Lung microvascular endothelial cell (primary cell): ENCODE measurements around the gene CYLD. TPM values are rescaled to one million over a fixed set of nuclear protein-coding genes. Genes with fewer than 3 reads are reported as not detected.

ENCODE experiments used
- DNase-seq, 2 donors: peaks; one replicate each; pipeline versions ENCODE4 v3.0.0 to v3.0.0-alpha.2; 2010; ENCODE audit warnings: low read depth in 2 of 2
- total RNA-seq: library from RNA; depleted of rRNA; stranded (reverse); fragments of >200 nt; gene quantifications from 2 replicates; pipeline ENCODE4 v1.2.1, GENCODE V29; 2014

CYLD gene
- total RNA-seq, 1 donor from 2014 or later, result 32.1 TPM

DNA sequence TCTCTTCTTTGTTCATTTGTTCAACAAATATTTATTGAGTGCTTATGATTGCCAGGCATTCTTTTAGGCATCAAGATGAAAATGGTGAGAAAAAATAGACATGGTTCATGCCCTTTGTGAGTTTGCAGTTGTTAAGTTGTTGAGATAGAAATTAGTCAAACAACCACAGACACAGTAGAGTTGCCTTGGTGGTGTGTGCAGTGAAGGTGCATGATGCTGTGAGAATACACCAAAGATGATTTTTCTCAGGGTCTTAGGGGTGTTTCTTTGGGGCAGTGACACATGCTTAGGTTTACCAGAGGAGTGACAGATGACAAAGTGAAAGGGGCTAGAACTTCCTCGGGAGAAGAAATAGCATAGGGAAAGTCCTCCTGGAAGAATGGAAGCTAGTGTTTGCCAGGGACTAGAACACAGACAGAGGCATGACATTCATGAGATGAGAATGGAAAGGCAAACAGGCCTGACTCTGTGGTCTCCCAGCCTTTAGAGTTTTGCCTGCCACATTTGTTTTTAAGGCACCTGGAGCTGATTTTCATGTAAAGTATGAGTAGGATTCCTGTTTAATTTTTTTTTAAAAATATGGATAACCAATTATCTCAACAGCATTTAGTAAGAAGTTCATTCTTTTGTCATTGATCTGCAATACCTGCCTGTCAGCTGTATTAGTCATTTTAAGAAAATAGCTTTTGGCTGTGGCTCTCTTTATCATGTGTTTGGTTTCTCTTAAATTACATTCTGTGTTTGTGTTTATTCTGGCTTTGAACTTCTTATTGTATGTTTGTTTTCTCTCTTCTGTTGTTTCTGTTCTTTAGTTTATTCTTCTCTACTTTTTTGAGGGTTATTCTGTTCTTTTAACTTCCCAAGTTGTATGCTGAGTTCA, 36.6 kb downstream of the CYLD start:
- no peak for DNase-seq

GRCh38 chr16:50781043-50781442, 39.2 kb downstream of the CYLD start:
- no peak for DNase-seq

DNA sequence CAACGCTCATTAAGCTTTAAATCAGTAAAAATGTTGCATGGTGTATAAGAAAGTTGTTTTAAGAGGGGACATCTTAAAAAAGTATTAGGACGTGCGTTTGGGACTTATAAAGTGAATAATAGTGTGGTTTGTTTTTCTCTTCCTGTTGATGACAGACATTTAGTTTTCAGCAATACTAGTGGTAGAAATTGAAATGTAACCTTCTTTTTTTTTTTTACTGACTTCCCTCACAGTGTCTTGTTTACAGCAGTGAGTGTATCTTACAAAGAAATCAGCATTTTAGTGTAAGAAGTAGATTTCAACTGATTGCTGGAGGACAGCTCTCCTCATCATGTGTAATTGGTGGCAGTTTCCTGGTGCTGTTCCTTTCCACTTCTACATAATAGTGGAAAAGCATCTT, 39.6 kb downstream of the CYLD start:
- DNase-seq, result no peak

DNA sequence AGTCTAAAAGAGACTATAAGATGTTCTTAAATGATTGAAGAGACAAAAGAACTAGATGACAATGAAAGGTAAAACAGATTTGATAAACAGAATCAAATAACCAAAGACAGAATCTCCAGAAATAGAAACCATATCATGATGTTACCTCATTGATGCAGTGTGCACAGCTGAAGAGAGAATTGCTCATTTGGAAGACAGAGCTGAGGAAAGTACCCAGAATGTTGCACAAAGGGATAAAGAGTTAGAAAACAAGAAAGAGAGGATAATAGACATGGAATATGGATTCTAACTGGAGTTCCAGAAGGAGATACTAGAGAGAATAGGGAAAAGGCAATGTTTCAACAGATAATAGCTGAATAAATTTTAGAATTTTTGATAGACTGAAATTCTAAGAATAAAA, 47.9 kb downstream of the CYLD start:
- no peak for DNase-seq

- DNase-seq, result no peak
Measured at GRCh38 chr16:50791522-50791921, 49.6 kb downstream of the CYLD start.

DNA sequence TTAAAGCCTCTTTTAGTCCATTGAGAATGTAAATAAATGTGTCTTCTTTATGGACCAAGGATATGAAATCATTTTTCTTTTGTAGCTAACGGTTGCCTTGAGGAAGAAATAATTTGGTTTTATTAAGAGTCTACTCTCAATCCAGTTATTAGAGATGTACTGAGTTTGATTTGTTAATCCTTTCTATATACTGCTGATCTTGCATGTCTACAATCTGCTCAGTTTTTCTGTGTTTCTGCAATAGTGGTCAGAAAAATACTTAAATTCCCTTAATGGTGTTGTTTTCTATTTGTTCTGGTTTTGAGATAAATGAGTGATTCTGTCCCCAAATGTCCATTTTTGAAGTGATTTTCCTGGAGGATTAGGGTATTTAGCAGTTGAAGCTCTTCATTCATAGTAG, 54.9 kb downstream of the CYLD start:
- DNase-seq, result no peak

- DNase-seq, result no peak
Measured at GRCh38 chr16:50797456-50797855, 55.6 kb downstream of the CYLD start.

GRCh38 chr16:50800074-50800473, 58.2 kb downstream of the CYLD start:
- no peak for DNase-seq

- DNase-seq, result no peak
Measured at GRCh38 chr16:50801036-50801435, 59.1 kb downstream of the CYLD start.

- no peak for DNase-seq
Measured at GRCh38 chr16:50802000-50802399, 60.1 kb downstream of the CYLD start.

DNA sequence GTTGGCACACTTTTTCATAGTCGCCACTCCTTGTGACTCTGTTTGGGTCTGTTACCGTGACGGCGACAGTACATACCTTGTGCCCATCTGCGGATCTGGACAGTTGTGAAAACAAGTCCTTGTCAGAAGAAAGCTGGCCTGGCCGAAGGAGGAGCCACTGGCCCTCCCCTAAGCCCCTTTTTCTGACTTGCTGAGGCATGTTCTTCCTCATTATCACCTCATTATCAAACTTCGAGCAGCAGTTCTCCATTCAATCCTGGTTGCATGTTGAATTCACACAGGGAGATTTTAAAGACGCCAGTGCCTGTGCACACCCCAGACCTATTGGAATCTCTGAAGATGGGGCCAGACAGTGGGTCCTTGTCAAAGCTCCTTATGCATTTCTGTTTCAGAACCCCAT, 61.1 kb downstream of the CYLD start:
- DNase-seq, result no peak

DNA sequence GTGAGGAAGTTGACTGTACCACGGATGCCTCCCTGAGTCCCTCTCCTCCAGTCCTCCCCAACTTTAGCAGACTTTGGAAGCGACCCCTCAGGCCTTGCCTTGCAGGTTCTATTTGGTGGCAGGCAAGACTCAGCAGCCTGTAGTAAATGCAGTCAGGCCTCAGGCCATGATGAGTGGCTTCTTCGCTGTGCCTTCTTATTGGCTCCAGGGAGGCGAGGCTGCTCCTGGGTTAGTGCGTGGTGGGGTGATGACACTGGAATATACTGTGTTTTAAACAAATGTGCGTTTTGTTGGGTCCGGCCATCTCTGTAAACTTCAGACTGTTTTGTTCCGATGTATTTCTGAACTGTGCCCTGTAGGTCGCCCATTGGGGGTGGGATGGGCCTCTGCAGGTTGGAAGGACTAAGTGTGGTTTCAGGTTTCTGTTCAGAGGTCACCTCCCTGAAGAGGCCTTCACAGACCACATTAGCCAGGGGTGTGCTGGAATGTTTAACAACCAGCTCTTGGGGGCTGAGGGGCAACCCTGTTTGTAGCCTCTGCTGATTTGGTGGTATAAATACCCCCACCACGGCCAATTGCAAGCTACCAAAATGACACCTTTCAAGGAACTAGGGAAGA, 62.5 kb downstream of the CYLD start:
- no peak for DNase-seq

- peak; percentile 89 to 95 for DNase-seq
Measured at GRCh38 chr16:50806099-50807062, 64.5 kb downstream of the CYLD start.

GRCh38 chr16:50808929-50809538, 67.1 kb downstream of the CYLD start:
- no peak for DNase-seq

- no peak for DNase-seq
Measured at GRCh38 chr16:50809561-50809960, 67.7 kb downstream of the CYLD start.

DNA sequence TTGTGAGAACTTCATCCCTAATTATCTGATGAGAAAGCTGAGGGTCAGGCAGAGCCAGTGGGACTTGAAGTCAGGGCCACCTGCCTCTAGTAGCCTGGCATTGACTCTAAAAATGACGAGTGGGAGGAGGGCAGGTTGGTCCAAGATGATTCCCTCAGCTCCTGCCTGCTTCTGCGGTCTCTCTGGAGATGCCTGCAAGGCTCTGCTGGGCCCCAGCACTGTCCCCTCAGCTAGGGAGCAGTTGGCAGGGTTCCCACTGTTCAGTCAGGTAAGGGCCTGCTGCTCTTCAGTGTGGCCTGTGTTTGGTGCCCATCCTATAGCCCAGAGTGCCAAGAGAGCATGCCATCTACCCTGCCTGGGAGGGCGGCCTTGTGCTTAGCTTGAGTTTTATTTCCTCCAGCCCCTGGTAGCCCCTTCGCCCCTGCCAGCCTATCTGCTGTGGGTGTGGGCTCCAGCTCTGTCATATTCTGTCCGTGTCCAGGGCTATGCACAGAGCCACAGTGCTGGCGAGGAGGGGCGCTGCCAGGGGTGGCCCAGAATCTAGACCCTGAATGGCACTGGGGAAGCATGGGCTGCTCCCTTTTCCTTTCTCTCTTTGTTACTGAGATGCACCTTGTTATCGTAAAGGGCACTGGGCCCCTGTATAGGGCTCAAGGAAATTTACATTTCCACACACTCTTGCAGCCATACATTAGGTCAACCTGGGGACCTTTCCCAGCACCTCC, 68.5 kb downstream of the CYLD start:
- DNase-seq, result no peak

DNA sequence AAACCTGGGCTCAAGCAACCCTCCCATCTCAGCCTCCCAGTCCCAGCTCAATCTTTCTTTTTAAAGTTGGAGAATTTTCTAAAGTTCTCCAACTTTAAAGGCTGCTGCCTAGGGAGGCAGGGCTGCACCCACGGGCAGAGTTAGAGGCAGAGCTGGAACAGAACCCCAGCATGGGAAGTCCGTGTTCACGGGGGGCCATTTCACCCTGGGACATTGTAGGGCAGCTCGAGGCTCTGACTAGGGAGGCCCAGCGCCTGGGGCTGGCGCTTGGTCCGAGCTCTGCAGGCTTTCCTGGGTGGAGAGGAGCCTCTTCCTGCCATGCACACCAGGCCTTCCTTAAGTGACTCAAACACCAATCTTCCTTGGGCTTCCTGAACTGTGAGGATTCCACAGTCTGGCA, 70.2 kb downstream of the CYLD start:
- peak in 1 of 2 donors; percentile 3 for DNase-seq

GRCh38 chr16:50812876-50813466, 71.1 kb downstream of the CYLD start:
- no peak for DNase-seq

DNA sequence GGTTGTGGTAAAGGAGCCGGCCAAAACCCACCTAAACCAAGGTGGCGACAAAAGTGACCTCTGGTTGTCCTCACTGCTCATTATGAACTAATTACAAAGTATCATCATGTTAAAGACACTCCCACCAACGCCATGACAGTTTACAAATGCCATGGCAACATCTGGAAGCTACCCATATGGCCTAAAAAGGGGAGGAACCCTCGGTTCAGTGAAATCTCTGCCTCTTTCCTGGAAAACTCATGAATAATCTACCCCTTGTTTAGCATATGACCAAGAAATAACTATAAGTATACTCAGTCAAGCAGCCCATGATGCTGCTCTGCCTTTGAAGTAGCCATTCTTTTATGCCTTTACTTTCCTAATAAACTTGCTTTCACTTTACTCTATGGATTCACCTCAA, 72.2 kb downstream of the CYLD start:
- DNase-seq, result no peak

- DNase-seq, result no peak
Measured at GRCh38 chr16:50814541-50814940, 72.7 kb downstream of the CYLD start.
